K562 (cell line): ENCODE measurements around the gene SYNGR3. TPM values are rescaled to one million over a fixed set of nuclear protein-coding genes. Genes with fewer than 3 reads are reported as not detected.

Experiments used
- ARNT ChIP-seq, 2 experiments: fragments of 450-650 bp; IDR thresholded peaks; 2 replicates each; pipeline ENCODE4 v1.6.1; 2016; ENCODE audit warnings: mild to moderate bottlenecking in 1 of 2
- CHD2 ChIP-seq: IDR thresholded peaks from 2 replicates; pipeline ENCODE4 v1.6.1; 2011; ENCODE audit warnings: low read depth, low read length
- ELK3 ChIP-seq: fragments of 450-650 bp; formaldehyde crosslinking; IDR thresholded peaks from 2 replicates; pipeline ENCODE4 v1.4.0; 2020; ENCODE audit warnings: mild to moderate bottlenecking
- ERF ChIP-seq: fragments of 450-650 bp; formaldehyde crosslinking; IDR thresholded peaks from 2 replicates; pipeline ENCODE4 v1.4.0; 2020; ENCODE audit warnings: mild to moderate bottlenecking, mixed read lengths
- ETV1 ChIP-seq: fragments of 450-650 bp; conservative IDR thresholded peaks from 2 replicates; pipeline ENCODE4 v1.6.1; 2016; ENCODE audit warnings: missing genetic modification characterization, control low read depth, low read depth, missing compliant biosample characterization
- ETV6 ChIP-seq, 3 experiments: fragments of 150-350 bp in 1 of 3; sonication (generic) in 1 of 3; formaldehyde crosslinking in 1 of 3; IDR thresholded peaks; 2 replicates each; pipeline versions ENCODE4 v1.6.1 to v1.8.0; 2014 to 2022; ENCODE audit warnings: borderline replicate concordance in 2 of 3, low read depth in 2 of 3, antibody characterized with exemption in 1 of 3, low read length in 1 of 3, mild to moderate bottlenecking in 1 of 3, missing genetic modification reagents in 1 of 3
- GABPA ChIP-seq: fragments of 200-800 bp; sonication (Bioruptor generic); conservative IDR thresholded peaks from 2 replicates; pipeline ENCODE4 v1.6.1; 2016; ENCODE audit warnings: low read depth, missing genetic modification characterization, missing compliant biosample characterization
- HMGXB4 ChIP-seq: sonication (generic); formaldehyde crosslinking; IDR thresholded peaks from 2 replicates; pipeline ENCODE4 v1.8.1; 2023; ENCODE audit warnings: mild to moderate bottlenecking, missing genetic modification reagents
- JUN ChIP-seq, 2 experiments: sonication (generic) in 1 of 2; formaldehyde crosslinking in 1 of 2; IDR thresholded peaks; 2 replicates each; pipeline versions ENCODE4 v1.6.1 to v1.8.0; 2012 to 2022; ENCODE audit warnings: borderline replicate concordance in 2 of 2, mild to moderate bottlenecking in 2 of 2, improper control_type of control experiment in 1 of 2, low read depth in 1 of 2, low read length in 1 of 2, missing genetic modification reagents in 1 of 2
- KAT7 ChIP-seq: sonication (generic); formaldehyde crosslinking; IDR thresholded peaks from 2 replicates; pipeline ENCODE4 v1.8.0; 2022; ENCODE audit warnings: missing genetic modification reagents, mild to moderate bottlenecking, borderline replicate concordance
- MNT ChIP-seq, 2 experiments: fragments of 450-650 bp; conservative IDR thresholded peaks; 2 replicates each; pipeline ENCODE4 v1.6.1; 2017; ENCODE audit warnings: mild to moderate bottlenecking in 2 of 2, moderate library complexity in 2 of 2
- MXD1 ChIP-seq: fragments of 250-450 bp; sonication (Bioruptor Pico); IDR thresholded peaks from 2 replicates; pipeline ENCODE4 v1.8.0; 2021; ENCODE audit warnings: borderline replicate concordance, mild to moderate bottlenecking, moderate library complexity; ENCODE audit not compliant: poor library complexity, severe bottlenecking
- MXI1 ChIP-seq: IDR thresholded peaks from 2 replicates; pipeline ENCODE4 v1.6.1; 2011; ENCODE audit warnings: low read depth, mild to moderate bottlenecking, improper control_type of control experiment, low read length
- RBFOX2 ChIP-seq: fragments of 200-400 bp; formaldehyde crosslinking; IDR thresholded peaks from 2 replicates; pipeline ENCODE4 v1.6.1; 2017; ENCODE audit warnings: low read depth, mild to moderate bottlenecking, low read length, moderate library complexity
- RBM34 ChIP-seq: fragments of 200-400 bp; formaldehyde crosslinking; IDR thresholded peaks from 2 replicates; pipeline ENCODE4 v1.6.1; 2018; ENCODE audit warnings: low read length, borderline replicate concordance; ENCODE audit not compliant: insufficient read depth
- RNF2 ChIP-seq: sonication (generic); IDR thresholded peaks from 2 replicates; pipeline ENCODE4 v1.6.1; 2016
- RUNX1 ChIP-seq: sonication (generic); IDR thresholded peaks from 2 replicates; pipeline ENCODE4 v1.6.1; 2016; ENCODE audit warnings: antibody characterized with exemption, low read depth
- SIN3A ChIP-seq, 2 experiments: fragments of 150-350 bp in 1 of 2; IDR thresholded peaks; 2 replicates each; pipeline ENCODE4 v1.6.1; 2011 to 2016; ENCODE audit warnings: borderline replicate concordance in 2 of 2, low read depth in 2 of 2, low read length in 2 of 2, mild to moderate bottlenecking in 2 of 2, moderate library complexity in 2 of 2; ENCODE audit not compliant: control insufficient read depth in 1 of 2
- ZKSCAN1 ChIP-seq: fragments of 150-350 bp; IDR thresholded peaks from 2 replicates; pipeline ENCODE4 v1.6.1; 2016; ENCODE audit warnings: low read depth, low read length
- ZNF766 ChIP-seq: fragments of 200-800 bp; sonication (Bioruptor generic); conservative IDR thresholded peaks from 2 replicates; pipeline ENCODE4 v1.6.1; 2016; ENCODE audit warnings: missing genetic modification characterization, missing compliant biosample characterization
- polyA plus RNA-seq, 8 experiments: library from polyadenylated mRNA; depleted of rRNA in 4 of 8; stranded (reverse) in 5 of 8; unstranded in 3 of 8; fragments of >200 nt; fragmentation: Nextera tagmentation in 2 of 8; fragmentation: Illumina TruSeq in 1 of 8; extraction: Ambion mirVana in 2 of 8; extraction: Trizol in 1 of 8; gene quantifications; 2 replicates each; pipeline versions ENCODE4 v1.2.1 to v1.2.3, GENCODE V29; 2011 to 2014; ENCODE audit warnings: inconsistent platforms in 1 of 8, missing spikeins in 1 of 8
- total RNA-seq, 7 experiments: library from RNA; depleted of rRNA in 6 of 7; stranded (reverse); fragments of >200 nt in 6 of 7; fragmentation: Illumina TruSeq in 2 of 7; extraction: Trizol in 2 of 7; gene quantifications; 2 replicates each; pipeline versions ENCODE4 v1.2.1 to v1.2.3, GENCODE V29; 2011 to 2021; ENCODE audit warnings: low replicate concordance in 1 of 7

Gene SYNGR3
- total and polyA plus RNA-seq, 9 of the 15 experiments (the other 6 are each of a cell fraction or from before 2014, with no cell fraction given), result 3.7 to 69.2 (median 36.3) TPM

GRCh38 chr16:1991948-1992703, 2.4 kb downstream of the SYNGR3 start (continued):
- TF ChIP-seq RBM34 (0 out of 2 replicates have a peak, but pooled peaks have one; percentile 77), RUNX1 (no peak), KAT7 (0 out of 2 replicates have a peak, but pooled peaks have one; percentile 55), ERF (peak; percentile 94), ZNF766 (CRISPR knock-in tag) (no peak), GABPA (tag) (peak; percentile 48), RBFOX2 (peak; percentile 81), ETV1 (0 out of 2 replicates have a peak, but pooled peaks have one; percentile 1), RNF2 (peak; percentile 19; the same call in 1 of the 2 replicates), JUN (IDR thresholded peaks at IDR 0.05; ENCODE audit: borderline replicate concordance, low read depth, low read length) (peak; percentile 37; the same call in 1 of the 2 replicates), JUN (CRISPR knock-in tag; IDR thresholded peaks at IDR 0.05; ENCODE audit: borderline replicate concordance) (peak; percentile 73; the same call in 1 of the 2 replicates), HMGXB4 (0 out of 2 replicates have a peak, but pooled peaks have one; percentile 13), SIN3A (IDR thresholded peaks at IDR 0.05; ENCODE audit: borderline replicate concordance in 2 of 2, control insufficient read depth in 1 of 2, low read depth in 2 of 2, low read length in 2 of 2) (peak; percentile 71 to 74; a peak in 3 of 4 replicates), ELK3 (CRISPR knock-in tag) (no peak), MNT (conservative IDR thresholded peaks at IDR 0.05) (peak; percentile 65 to 89; a peak in 3 of 4 replicates), MXD1 (CRISPR knock-in tag) (peak; percentile 31), MXI1 (peak; percentile 42; the same call in 1 of the 2 replicates), ZKSCAN1 (no peak), ARNT (IDR thresholded peaks at IDR 0.05) (no peak), ETV6 (IDR thresholded peaks at IDR 0.05; ENCODE audit: borderline replicate concordance in 1 of 2, low read depth in 2 of 2, low read length in 1 of 2) (no peak), ETV6 (CRISPR knock-in tag; IDR thresholded peaks at IDR 0.05; ENCODE audit: borderline replicate concordance) (no peak), CHD2 (0 out of 2 replicates have a peak, but pooled peaks have one; percentile 25)
